ELF-1 (cell line): ENCODE measurements around the gene KNG1.
A peak's percentile ranks its signal among the peaks of the same experiment; 100 is the strongest.
"Not testable (repeated sequence)": the region's sequence is repeated elsewhere in the genome, so short reads cannot be mapped to it uniquely, and the experiment has no call there.

Source experiments
- DNase-seq: peaks from one replicate; pipeline ENCODE4 v3.0.0-alpha.2; 2016; ENCODE audit warnings: low read depth, low spot score

The KNG1 gene

DNA sequence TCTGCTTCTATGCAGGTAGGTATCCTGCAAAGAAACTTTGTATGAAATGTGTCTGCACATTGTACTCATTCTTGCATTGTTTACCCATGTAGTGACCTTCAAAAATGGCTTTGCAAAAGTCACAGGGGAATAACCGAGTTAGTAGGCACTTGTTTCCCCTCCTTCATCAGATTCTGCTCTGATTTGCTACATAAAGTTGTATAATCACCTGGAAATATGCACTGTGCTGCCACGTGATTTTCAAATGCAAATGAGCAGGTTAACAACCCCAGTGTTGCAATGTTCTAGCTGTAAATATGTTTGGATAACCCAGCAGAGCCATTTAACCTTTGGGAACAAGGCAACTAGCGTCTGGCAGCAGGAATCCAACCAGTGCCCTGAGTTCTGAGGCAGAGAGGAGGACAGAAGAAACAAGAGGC, at the start of gene KNG1:
Gene KNG1, plus strand, starts transcription at position 321 of the 419 bp plus-strand sequence. CDS start 184 bp downstream, outside the sequence.
- no peak for DNase-seq

DNA sequence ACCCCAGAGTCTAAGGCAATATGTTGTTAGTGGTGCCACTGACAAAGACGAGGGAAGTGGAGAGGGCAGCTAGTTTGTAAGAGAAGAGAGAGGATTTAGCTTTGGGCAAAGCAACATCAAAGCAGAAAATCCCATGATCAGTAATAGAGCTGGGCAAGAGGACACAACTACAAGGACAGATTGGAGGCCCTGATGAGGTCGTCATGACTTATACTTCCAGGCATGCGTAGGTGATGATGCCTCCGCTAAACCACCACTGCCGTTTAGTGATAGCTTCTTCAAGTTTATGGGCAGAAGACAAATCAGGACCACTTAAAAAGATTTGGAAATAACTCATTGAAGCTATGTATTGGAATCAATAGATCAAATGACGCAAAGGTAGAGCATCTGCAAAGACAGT, 48.7 kb upstream of the KNG1 start:
- no peak for DNase-seq

DNA sequence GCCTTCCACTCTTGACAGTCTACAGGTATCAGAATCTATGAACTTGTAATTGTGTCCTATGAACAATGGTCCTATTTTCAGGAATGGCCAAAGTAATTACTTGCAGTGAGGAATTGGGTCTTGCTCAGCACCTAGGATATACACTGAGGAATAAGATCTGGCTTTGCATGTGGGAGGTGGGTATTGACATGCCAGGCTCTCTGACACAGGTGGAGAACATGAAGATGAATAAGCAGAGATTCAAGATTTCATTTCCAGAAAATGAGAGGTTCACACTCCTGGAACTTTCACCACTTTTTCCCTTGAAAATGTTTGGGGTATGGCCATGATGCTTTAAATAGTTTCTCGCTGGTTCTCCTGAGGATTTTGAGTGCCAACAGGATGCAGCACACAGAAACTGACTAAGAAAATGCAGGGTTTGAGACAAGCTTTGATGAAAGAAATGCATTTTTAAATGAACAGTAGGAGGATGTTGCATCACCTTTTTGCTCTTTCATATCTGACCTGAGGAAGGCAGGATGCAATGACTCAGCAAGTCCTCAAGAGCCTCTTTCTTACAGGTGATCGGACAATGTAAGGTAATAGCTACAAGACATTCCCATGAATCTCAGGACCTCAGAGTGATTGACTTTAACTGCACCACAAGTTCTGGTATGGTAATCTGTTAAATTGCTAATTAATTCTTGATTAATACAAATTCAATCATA, 47.6 kb upstream of the KNG1 start:
- no peak for DNase-seq

DNA sequence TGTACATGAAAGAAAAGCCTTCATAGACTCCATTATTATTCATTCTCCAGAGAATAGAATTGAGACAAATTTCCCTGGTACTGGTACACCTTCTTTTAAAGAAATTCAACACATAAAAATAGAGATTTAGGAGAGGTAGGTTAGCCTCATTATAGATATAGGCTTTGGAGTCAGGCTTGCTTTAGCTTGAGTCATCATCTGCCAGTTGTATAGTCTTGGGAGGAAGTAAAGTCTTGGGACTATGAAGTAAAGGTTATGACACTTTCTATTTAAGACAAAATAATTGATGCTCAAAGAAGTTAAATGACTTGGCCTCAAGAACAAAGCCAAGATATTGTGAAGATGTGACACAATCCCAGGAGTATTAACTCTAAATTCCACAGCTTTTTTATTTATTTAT, 47.0 kb upstream of the KNG1 start:
- no peak for DNase-seq

DNA sequence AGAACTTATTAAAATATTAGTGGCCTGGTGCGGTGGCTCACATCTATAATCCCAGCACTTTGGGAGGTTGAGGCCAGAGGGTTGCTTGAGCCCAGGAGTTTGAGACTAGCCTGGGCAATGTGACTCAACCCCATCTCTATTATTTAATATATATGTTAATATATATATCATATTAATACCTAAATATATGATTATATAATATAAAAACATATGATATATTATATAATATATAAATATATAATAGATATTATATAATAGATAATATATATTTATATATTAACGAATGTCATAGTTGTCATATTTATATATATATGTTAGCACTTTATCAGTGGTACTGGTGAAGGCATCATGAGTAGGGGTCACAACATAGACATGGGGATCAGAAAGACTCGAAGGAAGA, 46.1 kb upstream of the KNG1 start:
- no peak for DNase-seq

DNA sequence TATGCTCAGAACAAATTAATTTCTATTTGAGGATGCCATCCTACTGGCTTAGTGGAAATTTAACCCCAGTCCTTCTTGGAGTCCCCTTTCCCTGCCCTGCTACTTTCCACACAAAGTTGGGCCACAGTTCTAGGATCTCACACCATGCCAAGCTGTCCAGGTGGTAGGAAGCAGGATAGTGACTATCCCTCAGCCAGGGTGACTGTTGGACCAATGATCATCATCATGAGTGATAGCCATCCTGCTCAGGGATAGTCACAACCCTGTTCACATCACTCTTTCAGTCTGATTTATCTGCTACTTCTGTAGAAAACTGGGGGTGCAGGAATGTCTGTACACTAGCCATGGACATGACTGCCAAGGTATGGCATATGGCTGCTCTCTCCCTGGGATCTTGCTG, 38.6 kb upstream of the KNG1 start:
- DNase-seq: no peak

DNA sequence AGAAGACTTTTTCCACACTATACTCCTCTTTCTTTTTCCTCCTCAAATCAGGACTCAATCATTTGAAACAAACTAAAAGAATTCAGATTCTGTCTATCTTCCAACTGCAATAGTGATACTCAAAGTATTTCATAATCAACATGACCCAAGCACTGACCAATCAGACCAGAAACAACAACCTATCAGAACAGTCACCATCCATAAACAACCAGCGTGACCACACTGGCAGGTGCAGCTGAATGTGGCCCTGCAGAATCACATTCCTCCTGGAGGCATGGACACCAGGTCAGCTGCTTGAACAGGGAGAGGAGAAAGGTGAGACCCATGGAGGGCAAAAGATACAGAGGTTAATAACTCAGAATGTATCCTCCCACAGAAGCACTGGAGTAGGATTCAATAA, 38.0 kb upstream of the KNG1 start:
- no peak for DNase-seq

DNA sequence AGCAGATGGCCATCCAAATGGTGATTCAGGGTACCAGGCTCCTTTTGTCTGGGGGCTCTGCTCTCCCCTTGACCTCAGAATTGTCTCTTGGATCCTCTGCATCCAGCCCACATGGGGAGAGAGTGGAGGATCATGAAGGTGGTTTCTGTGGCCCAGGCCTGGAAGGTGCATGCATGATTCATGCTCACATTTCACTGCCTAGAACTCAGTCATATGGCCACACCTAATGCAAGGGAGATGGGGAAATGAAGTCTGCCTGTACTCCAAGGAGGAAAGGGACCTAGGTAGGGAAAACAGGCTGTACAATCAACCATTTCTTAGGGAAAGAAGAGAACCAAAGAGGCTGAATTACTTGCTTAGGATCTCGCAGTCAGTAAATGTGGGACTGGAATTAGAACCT, 36.3 kb upstream of the KNG1 start:
- DNase-seq: no peak

DNA sequence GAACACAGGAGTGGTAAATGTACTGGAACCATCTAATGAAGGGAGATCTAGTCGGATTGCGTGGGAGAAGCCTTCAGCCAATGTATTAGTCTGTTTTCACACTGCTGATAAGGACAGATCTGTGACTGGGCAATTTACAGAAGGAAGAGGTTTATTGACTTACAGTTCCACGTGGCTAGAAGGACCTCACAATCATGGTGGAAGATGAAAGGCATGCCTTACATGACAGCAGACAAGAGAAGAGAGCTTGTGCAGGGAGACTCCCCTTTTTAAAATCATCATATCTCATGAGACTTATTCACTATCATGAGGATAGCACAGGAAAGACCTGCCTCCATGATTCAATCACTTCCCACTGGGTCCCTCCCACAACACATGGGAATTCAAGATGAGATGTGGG, 34.3 kb upstream of the KNG1 start:
- no peak for DNase-seq

DNA sequence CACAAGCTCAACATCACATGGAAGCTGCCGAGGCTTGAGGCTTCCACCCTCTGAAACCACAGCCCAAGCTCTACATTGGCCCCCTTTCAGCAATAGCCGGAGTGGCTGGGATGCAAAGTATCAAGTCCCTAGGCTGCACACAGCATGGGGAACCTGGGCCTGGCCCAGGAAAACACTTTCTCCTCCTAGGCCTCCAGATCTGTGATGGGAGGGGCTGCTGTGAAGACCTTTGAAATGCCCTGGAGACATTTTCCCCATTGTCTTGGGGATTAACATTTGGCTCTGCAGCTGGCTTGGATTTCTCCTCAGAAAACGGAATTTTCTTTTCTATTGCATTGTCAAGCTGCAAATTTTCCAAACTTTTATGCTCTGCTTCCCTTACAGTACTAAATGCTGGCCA, 33.2 kb upstream of the KNG1 start:
- peak; percentile 52 for DNase-seq

DNA sequence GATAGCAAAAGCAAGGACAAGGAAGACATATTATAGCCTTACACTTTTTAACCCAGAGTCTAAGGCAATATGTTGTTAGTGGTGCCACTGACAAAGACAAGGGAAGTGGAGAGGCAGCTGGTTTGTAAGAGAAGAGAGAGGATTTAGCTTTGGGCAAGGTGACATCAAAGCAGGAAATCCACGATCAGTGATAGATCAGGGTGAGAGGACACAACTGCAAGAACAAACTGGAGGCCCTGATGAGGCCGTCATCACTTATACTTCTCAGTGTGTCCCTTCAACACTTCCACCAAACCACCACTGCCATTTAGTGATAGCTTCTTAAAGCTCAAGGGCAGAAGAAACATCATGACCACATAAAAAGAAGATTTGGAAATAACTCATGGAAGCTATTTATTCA, 30.7 kb upstream of the KNG1 start:
- DNase-seq: not testable (repeated sequence)

DNA sequence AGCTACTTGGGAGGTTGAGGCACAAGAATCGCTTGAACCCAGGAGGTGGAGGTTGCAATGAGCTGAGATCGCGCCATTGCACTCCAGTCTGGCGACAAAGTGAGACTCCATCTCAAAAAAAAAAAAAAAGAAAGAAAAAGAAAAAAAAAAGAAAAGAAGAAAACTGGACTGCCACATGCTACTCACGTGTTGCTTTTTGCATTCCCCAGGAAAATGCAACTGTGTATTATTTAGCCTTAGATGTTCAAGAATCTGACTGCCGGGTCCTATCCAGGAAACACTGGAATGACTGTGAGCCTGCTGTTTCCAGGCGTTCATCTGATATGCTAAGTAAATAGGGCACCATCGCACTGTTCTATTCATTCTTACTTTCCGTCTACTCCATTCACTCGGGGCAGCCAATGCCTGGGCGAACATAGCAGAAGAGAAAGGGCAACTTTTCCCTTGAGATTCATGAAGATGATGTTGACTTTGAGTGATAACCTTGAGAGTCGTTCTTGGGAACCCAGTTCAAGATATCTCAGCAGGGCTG, 30.0 kb upstream of the KNG1 start:
- DNase-seq: no peak

DNA sequence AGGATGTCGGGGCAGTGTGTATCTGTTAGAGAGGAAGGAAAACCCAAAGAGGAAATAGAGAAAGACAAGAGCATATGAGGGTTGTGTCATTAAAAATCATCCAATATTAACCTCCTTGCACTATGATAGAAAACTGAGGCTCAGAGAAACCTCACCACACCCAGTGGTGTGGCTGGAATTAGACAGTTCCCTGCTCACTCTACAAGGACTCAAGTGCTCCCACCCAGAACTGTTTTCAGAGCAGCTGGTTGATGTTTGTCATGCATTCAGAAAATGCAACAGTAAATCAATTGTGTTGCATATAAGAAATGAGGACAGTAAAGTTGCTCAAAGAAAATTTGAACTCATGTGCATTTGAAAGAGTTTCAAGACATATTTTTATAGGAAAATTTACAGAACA, 26.9 kb upstream of the KNG1 start:
- not testable (repeated sequence) for DNase-seq

DNA sequence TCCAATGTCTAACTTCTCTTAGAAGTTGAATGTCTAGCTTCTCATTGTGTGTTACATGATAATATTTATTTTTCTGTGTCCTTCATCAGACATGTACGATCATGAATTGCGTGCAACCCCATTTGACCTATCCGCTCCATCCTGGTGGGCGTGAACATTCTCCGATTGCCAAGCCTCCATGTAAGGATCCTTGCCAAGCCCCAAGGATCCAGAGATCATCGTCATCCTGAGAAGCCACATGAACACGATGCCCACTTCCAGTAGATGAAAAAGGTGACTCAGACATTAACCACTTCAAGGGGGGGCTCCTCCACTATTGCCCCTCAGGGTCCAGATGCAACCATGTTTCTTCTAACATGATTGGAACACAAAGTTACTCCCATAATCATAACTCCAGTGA, 25.5 kb upstream of the KNG1 start:
- DNase-seq: no peak

DNA sequence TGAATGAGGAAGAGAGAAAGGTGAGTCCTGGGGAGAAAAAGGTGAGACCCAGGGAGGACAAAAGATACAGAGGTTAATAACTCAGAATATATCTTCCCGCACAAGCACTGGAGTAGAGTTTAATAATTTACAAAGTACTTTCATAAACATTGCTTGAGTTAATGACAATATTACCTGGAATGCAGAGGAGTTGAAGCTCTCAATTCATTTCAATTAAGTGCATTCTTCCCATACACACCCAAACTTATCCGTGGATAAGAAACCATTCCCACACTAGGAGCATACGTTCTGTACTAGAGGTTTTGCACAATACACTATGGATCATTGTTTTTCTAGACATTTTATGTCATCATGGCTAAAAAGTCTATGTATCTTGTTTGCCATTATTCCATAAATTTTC, 23.3 kb upstream of the KNG1 start:
- no peak for DNase-seq

DNA sequence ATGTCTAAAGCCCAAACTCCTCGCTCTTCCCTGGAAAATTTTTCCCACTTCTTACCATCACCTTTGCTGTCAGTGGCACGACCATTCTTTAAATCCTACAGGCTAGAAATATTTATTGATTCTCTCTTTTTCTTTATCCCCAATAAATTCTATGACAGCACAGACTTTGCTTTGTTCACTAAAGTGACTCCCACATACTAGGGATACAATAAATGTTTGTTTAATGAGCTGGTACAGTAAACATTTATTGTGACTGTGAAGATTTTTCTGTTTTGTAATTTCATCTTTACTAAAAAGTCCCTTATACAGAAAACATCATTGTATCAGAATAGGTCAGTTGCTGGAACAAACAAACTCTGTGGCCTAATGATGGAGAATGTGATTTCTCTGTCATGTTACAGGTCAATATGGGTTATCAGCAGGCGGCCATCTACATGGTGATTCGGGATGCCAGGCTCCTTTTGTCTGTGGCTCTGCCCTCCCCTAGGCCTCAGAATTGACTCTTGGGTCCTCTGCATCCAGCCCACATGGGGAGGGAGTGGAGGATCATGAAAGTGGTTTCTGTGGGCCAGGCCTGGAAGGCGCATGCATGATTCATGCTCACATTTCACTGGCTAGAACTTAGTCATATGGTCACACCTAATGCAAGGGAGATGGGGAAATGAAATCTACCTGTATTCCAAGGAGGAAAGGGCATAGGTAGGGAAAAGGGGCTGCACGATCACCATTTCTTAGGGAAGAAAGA, 22.7 kb upstream of the KNG1 start:
- DNase-seq: no peak

DNA sequence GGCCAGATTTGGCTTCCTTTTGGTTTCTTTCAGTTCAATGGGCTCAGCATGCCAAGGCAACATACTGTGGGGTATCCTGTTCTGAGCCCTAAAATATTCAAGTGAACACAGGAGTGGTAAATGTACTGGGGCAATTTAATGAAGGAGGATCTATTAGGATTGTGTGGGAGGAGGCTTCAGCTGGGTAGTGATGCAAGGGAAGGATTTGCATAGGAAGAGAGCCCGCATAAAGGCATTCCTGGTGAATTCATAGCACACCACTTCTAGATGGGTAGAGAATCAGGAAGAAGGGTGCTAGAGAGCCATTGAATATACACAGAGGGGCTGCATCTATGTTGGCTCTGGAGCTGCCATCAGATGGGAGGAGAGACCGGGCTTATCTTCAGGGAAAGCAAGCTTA, 20.6 kb upstream of the KNG1 start:
- no peak for DNase-seq

DNA sequence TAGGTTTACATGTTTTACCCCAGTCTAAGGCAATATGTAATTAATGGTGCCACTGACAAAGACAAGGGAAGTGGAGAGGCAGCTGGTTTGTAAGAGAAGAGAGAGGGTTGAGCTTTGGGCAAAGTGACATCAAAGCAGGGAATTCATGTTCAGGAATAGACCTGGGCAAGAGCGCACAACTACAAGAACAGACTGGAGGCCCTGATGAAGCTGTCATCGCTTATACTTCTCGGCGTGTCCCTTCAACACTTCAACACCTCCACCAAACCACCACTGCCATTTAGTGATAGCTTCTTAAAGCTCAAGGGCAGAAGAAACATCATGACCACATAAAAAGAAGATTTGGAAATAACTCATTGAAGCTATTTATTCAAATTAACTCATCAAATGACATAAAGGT, 19.6 kb upstream of the KNG1 start:
- no peak for DNase-seq

DNA sequence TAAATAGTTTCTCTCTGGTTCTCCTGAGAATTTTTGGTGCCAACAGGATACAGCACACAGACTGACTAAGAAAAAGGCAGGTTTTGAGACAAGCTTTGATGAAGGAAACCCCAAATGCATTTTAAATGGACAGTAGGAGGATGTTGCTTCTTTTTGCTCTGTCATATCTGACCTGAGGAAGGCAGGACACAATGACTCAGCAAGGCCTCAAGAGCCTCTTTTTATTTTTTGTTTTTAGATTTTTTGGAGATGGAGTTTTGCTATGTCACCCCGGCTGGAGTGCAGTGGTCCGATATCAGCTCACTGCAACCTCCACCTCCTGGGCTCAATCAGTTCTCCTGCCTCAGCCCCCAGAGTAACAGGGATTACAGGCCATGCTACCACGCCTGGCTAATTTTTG, 16.9 kb upstream of the KNG1 start:
- DNase-seq: no peak

DNA sequence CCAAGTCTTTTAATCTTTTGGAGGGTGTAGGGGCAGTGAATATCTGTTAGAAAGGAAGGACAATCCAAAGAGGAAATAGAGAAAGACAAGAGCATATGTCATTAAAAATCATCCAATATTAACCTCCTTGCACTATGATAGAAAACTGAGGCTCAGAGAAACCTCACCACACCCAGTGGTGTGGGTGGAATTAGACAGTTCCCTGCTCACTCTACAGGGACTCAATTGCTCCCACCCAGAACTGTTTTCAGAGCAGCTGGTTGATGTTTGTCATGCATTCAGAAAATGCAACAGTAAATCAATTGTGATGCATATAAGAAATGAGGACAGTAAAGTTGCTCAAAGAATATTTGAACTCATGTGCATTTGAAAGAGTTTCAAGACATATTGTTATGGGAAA, 14.7 kb upstream of the KNG1 start:
- not testable (repeated sequence) for DNase-seq

DNA sequence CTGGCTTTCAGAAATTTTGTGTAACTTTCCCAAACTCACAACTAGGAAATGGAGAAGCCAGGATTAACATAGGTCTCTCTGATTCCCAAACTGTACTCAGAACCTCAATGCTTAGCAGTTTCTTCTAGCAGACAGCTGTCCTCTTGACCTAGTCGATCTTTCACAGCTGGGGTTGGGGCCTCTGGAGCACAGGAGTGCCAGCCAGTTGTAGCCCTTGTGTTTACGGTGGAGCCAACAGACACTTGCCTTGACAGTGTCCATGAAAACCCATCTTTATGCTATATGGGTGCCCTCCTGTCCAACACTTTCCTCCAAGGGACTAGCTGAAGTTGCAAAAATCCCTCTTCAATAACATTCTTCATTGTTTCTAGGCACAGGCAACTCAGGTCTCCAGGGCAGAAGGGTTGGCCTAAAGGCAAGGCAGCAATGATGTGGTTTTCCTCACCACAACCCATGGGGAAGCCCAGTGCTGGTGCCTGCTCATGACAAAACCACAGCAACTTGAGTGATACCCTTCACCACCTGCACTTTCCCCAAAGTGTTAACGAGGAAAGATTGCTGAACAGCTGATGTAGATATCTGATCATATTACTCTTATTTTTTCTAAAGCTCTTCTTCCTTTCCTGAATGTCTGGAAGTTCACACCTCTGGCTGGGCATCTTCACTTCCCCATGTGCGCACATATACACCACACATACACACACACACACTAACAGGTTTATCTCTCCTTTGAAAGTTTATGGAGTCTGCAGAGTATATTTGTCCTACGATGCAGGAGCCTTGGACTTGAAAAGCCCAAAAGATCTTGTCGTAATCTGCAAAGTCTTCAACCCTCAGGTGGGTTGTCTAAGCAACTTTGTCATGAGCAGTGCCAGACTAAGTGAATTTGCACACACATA, 11.0 kb upstream of the KNG1 start:
- DNase-seq: no peak
